Endothelial cell of umbilical vein (primary cell): ENCODE measurements around the gene SFT2D3.

Experiments
- EZH2 ChIP-seq: IDR thresholded peaks from 2 replicates; pipeline ENCODE4 v1.6.1; 2012; ENCODE audit warnings: borderline replicate concordance, low read depth, mild to moderate bottlenecking, moderate library complexity, low read length, inconsistent platforms; ENCODE audit not compliant: severe bottlenecking
- FOS ChIP-seq: IDR thresholded peaks from 2 replicates; pipeline ENCODE4 v1.6.1; 2011; ENCODE audit warnings: mild to moderate bottlenecking, low read length, moderate library complexity, borderline replicate concordance; ENCODE audit not compliant: insufficient read depth
- JUN ChIP-seq: IDR thresholded peaks from 2 replicates; pipeline ENCODE4 v1.6.1; 2011; ENCODE audit warnings: borderline replicate concordance, low read depth; ENCODE audit not compliant: insufficient read length, insufficient read depth
- MYC ChIP-seq: IDR thresholded peaks from one replicate; pipeline ENCODE4 v1.6.1; 2011; ENCODE audit warnings: mild to moderate bottlenecking, low read depth, low read length
- POLR2A ChIP-seq: IDR thresholded peaks from 2 replicates; pipeline ENCODE4 v1.6.1; 2012; ENCODE audit warnings: low read depth, mild to moderate bottlenecking, control low read depth, low read length
- POLR2AphosphoS5 ChIP-seq: IDR thresholded peaks from 2 replicates; pipeline ENCODE4 v1.6.1; 2012; ENCODE audit warnings: low read depth, mild to moderate bottlenecking, control low read depth, low read length, moderate library complexity; ENCODE audit not compliant: insufficient read depth
- TF ChIP-seq, protein P1 (sequence below), 2 donors: IDR thresholded peaks; 1 replicate in 1 of 2; 2 replicates in 1 of 2; pipeline ENCODE4 v1.5.1; 2011; ENCODE audit warnings: low read length in 2 of 2, mild to moderate bottlenecking in 2 of 2, moderate library complexity in 2 of 2, control low read depth in 1 of 2, inconsistent platforms in 1 of 2, low read depth in 1 of 2; ENCODE audit not compliant: insufficient read depth in 1 of 2; ENCODE audit errors: extremely low read depth in 1 of 2
- TF ChIP-seq, protein P2 (sequence below): IDR thresholded peaks from 2 replicates; pipeline ENCODE4 v1.6.1; 2011; ENCODE audit not compliant: insufficient read depth, insufficient read length

- no peak for TF ChIP-seq JUN
- no peak for TF ChIP-seq POLR2AphosphoS5
- TF ChIP-seq, protein P1, sequence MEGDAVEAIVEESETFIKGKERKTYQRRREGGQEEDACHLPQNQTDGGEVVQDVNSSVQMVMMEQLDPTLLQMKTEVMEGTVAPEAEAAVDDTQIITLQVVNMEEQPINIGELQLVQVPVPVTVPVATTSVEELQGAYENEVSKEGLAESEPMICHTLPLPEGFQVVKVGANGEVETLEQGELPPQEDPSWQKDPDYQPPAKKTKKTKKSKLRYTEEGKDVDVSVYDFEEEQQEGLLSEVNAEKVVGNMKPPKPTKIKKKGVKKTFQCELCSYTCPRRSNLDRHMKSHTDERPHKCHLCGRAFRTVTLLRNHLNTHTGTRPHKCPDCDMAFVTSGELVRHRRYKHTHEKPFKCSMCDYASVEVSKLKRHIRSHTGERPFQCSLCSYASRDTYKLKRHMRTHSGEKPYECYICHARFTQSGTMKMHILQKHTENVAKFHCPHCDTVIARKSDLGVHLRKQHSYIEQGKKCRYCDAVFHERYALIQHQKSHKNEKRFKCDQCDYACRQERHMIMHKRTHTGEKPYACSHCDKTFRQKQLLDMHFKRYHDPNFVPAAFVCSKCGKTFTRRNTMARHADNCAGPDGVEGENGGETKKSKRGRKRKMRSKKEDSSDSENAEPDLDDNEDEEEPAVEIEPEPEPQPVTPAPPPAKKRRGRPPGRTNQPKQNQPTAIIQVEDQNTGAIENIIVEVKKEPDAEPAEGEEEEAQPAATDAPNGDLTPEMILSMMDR (IDR thresholded peaks at IDR 0.05; ENCODE audit: extremely low read depth in 1 of 2, insufficient read depth in 1 of 2, low read depth in 1 of 2, low read length in 2 of 2) = no peak
- peak; percentile 26 for TF ChIP-seq POLR2A
- no peak for TF ChIP-seq FOS
- TF ChIP-seq EZH2 = no peak
- no peak for TF ChIP-seq MYC
- TF ChIP-seq, protein P2, sequence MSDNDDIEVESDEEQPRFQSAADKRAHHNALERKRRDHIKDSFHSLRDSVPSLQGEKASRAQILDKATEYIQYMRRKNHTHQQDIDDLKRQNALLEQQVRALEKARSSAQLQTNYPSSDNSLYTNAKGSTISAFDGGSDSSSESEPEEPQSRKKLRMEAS = no peak
These were observed 26.8 kb upstream of the SFT2D3 start for GRCh38 chr2:127674241-127675209.
